ENCODE data around the gene ZFP36L2.
A peak's percentile ranks its signal among the peaks of the same experiment; 100 is the strongest.

The ZFP36L2 gene

GRCh38 chr2:43226558-43226954 lies at the start of gene ZFP36L2:
TSS of gene ZFP36L2 (minus strand) at chr2:43226606. CDS start at chr2:43226315, 291 bp downstream.
- peak; percentile 96 for DNase-seq

- DNase-seq, result no peak
Observed at GRCh38 chr2:43274721-43275120, 48.3 kb upstream of the ZFP36L2 start.

GRCh38 chr2:43274055-43274454 lies 47.6 kb upstream of the ZFP36L2 start:
- DNase-seq, result no peak

- peak; percentile 37 for DNase-seq
Observed at GRCh38 chr2:43273529-43273928, 47.1 kb upstream of the ZFP36L2 start.

GRCh38 chr2:43270930-43271615 lies 44.7 kb upstream of the ZFP36L2 start:
- DNase-seq, result no peak

- no peak for DNase-seq
Observed at GRCh38 chr2:43270461-43270860, 44.1 kb upstream of the ZFP36L2 start.

GRCh38 chr2:43269706-43270105 lies 43.3 kb upstream of the ZFP36L2 start:
- peak; percentile 85 for DNase-seq

GRCh38 chr2:43269074-43269572 lies 42.7 kb upstream of the ZFP36L2 start:
- peak; percentile 79 for DNase-seq

- DNase-seq, result no peak
Observed at GRCh38 chr2:43268066-43268953, 41.9 kb upstream of the ZFP36L2 start.

GRCh38 chr2:43267381-43267780 lies 41.0 kb upstream of the ZFP36L2 start:
- DNase-seq, result no peak

- no peak for DNase-seq
Observed at GRCh38 chr2:43266711-43267111, 40.3 kb upstream of the ZFP36L2 start.

- DNase-seq, result peak; percentile 73
Observed at GRCh38 chr2:43265421-43265820, 39.0 kb upstream of the ZFP36L2 start.

GRCh38 chr2:43265001-43265400 lies 38.6 kb upstream of the ZFP36L2 start:
- DNase-seq, result peak; percentile 87

GRCh38 chr2:43262951-43263350 lies 36.5 kb upstream of the ZFP36L2 start:
- no peak for DNase-seq

- no peak for DNase-seq
Observed at GRCh38 chr2:43262239-43262638, 35.8 kb upstream of the ZFP36L2 start.

- DNase-seq, result no peak
Observed at GRCh38 chr2:43259512-43259911, 33.1 kb upstream of the ZFP36L2 start.

- DNase-seq, result no peak
Observed at GRCh38 chr2:43258547-43259156, 32.2 kb upstream of the ZFP36L2 start.

- DNase-seq, result peak; percentile 80
Observed at GRCh38 chr2:43255296-43255910, 29.0 kb upstream of the ZFP36L2 start.

GRCh38 chr2:43254331-43254730 lies 27.9 kb upstream of the ZFP36L2 start:
- DNase-seq, result no peak

GRCh38 chr2:43251171-43251731 lies 24.8 kb upstream of the ZFP36L2 start:
- DNase-seq, result peak; percentile 84

- DNase-seq, result no peak
Observed at GRCh38 chr2:43250015-43250414, 23.6 kb upstream of the ZFP36L2 start.

GRCh38 chr2:43248621-43249020 lies 22.2 kb upstream of the ZFP36L2 start:
- no peak for DNase-seq

GRCh38 chr2:43246641-43247040 lies 20.2 kb upstream of the ZFP36L2 start:
- DNase-seq, result no peak

Measured in fibroblast of upper back skin (primary cell).